ENCODE results near the gene RASSF7. TPM values are rescaled to one million over a fixed set of nuclear protein-coding genes. Genes with fewer than 3 reads are reported as not detected.
A peak's percentile ranks its signal among the peaks of the same experiment; 100 is the strongest.
"Not testable (repeated sequence)": the region's sequence is repeated elsewhere in the genome, so short reads cannot be mapped to it uniquely, and the experiment has no call there.

RASSF7 gene
- total and polyA plus RNA-seq, 7 experiments from 2014 or later: 20.0 to 45.4 (median 35.5) TPM

DNA sequence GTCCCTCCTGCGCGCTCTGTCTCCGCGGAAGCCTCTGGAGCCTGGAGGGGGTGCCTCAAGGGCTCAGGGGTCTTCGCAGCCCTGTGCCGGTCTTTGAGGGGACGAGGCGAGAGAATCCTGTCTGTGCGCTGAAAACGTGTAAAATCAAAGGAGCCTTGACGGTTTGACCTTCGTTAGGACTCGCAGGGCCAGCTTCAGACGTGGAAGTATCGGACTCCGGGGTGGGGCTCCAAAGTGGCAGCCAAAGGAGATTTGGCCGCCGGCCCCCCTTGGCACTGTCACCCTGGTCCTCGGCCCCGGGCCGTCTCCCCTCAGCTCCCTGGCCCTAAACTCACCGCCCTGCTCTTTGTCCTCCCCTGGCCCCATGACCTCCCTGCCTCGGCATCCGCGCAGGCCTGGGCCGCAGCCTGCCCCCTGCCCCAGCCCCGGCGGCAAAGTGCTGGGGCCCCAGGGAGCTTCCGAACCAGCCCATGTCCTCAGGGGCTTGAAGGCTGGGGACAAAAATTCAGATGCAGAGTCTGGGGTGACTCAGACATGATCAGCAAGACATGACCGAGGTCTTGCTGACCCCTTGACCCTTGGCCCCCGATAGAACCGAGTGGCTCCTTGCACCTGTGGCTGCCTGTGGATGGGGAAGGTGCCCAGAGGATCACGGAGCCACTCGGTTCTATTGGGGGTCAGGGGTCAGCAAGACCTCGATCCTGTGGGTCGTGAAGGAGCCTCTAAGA is 8.6 kb downstream of the RASSF7 start:
- no peaks in the 10 kb centered on the region for H3K27me3 ChIP-seq (ENCODE audit: control insufficient read depth in 2 of 2, insufficient read depth in 2 of 2, low read length in 2 of 2)
- H3K27ac ChIP-seq (ENCODE audit: low read depth, low read length): peak overlapping the region; percentile 65
- H3K4me1 ChIP-seq (ENCODE audit: control insufficient read depth in 2 of 2, insufficient read depth in 2 of 2, low read length in 2 of 2): peaks cover 6 to 12% of the 10 kb centered on the region in 2 donors
- Mint-ChIP-seq H3K27me3 (peaks cover 0 to 3% (median 0%) of the 10 kb centered on the region in 5 donors), H3K36me3 (no peaks in the 10 kb centered on the region), H3K4me1 (peaks cover 3 to 18% (median 8%) of the 10 kb centered on the region in 7 donors), H3K9me3 (no peaks in the 10 kb centered on the region), H3K27ac (peak overlapping the region in 4 of 9 donors; percentile 40 to 82 (median 68)), H3K4me3 (peak overlapping the region; percentile 69 to 84 (median 77))
- ChIA-PET CTCF (no interaction called here), POLR2A (interaction anchor here (0.8 to 3.2 kb wide), 11 partner anchors 9 to 157 kb away, joined by 3 to 17 read pairs (median 4); partner anchors contain the start of gene LMNTD2)
- H3K4me3 ChIP-seq (ENCODE audit: low read length): peak overlapping the region; percentile 73
- DNase-seq (no peak), ATAC-seq (no peak)
- intact Hi-C loops (cut with micrococcal nuclease): loop anchor here (2.0 to 10.0 kb wide), 4 partner anchors 35 to 362 kb away; partner anchors contain the start of genes BET1L (in 1 of the 2), CEND1 (in 1 of the 2), HRAS (in 1 of the 2) and RIC8A (in 1 of the 2)
- no peaks in the 10 kb centered on the region for H3K9me3 ChIP-seq (ENCODE audit: control insufficient read depth in 2 of 3, low read length in 3 of 3)
- H3K36me3 ChIP-seq (ENCODE audit: control insufficient read depth in 2 of 3, insufficient read depth in 3 of 3, low read length in 3 of 3): peaks cover 0 to under 1% (median 0%) of the 10 kb centered on the region in 3 experiments

DNA sequence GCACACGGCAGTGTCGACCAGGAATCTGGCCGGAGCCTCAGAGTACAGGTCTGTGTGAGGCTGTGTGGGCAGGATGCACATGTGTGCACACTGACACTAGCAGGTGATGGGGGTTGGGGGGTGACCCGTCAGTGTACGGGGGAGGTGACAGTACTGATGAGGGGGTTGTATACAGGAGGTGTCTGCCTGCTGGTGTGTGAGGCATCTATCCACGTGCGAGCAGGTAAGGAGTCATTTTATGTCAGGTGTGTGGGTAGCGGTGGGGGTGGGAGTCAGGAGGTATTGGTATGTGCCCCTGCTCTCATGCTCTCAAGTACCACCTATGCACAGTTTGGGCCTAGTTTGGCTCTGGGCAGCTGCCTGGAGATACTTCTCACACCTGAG is 11.0 kb downstream of the RASSF7 start:
- Mint-ChIP-seq H3K36me3 (no peaks in the 10 kb centered on the region), H3K9me3 (no peaks in the 10 kb centered on the region)

DNA sequence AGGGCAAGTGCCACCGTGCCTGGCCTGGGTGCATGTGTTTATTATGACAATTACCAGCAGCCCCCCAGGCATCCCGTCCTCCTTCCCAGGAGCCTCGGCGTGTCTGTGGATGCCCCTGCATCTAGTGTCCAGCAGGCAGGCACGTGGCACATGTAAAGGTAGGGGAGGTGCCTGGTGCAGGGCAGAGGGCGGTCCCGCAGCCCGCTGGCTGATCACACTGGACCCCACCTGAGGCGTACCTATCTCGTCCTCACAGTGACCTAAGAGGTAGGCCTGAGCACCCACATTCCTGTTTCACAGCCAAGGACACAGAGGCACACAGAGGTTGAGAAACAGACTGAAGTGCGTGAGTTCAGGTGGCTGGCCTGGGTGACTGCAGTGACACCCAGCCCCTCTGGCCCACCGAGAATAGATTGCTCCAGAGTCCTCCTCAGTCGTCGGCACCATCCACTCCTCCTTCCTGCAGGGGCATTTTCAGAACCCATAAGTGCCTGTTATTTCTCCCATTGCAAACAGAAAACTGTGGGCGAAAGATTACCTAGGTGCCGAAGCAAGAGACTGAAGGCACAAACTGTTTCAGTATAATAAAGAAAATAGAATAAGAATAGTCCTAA is 12.5 kb downstream of the RASSF7 start:
- peaks cover 0 to 10% (median 0%) of the 10 kb centered on the region in 3 experiments for H3K36me3 ChIP-seq (ENCODE audit: control insufficient read depth in 2 of 3, insufficient read depth in 3 of 3, low read length in 3 of 3)
- CTCF ChIA-PET: no interaction called here
- POLR2A ChIA-PET: interaction anchor here (0.6 kb wide), 1 partner anchor 12 kb away, joined by 4 read pairs; no protein-coding TSS in a partner anchor
- no peaks in the 10 kb centered on the region for H3K9me3 ChIP-seq (ENCODE audit: control insufficient read depth in 2 of 3, low read length in 3 of 3)
- H3K36me3 Mint-ChIP-seq: peaks cover 0 to 3% (median 0%) of the 10 kb centered on the region in 5 donors
- intact Hi-C loops (cut with micrococcal nuclease): no loop called here
- H3K27ac ChIP-seq (ENCODE audit: low read depth, low read length): no peak overlapping the region
- DNase-seq (no peak), ATAC-seq (no peak)
- peaks cover 20 to 35% (median 27%) of the 10 kb centered on the region in 7 donors for H3K4me1 Mint-ChIP-seq
- H3K9me3 Mint-ChIP-seq: no peaks in the 10 kb centered on the region
- peaks cover 0 to 9% (median 0%) of the 10 kb centered on the region in 5 donors for H3K27me3 Mint-ChIP-seq
- peaks cover 21 to 30% of the 10 kb centered on the region in 2 donors for H3K4me1 ChIP-seq (ENCODE audit: control insufficient read depth in 2 of 2, insufficient read depth in 2 of 2, low read length in 2 of 2)
- no peak overlapping the region for H3K4me3 ChIP-seq (ENCODE audit: low read length)
- H3K27me3 ChIP-seq (ENCODE audit: control insufficient read depth in 2 of 2, insufficient read depth in 2 of 2, low read length in 2 of 2): no peaks in the 10 kb centered on the region
- H3K27ac Mint-ChIP-seq: no peak overlapping the region
- no peak overlapping the region for H3K4me3 Mint-ChIP-seq

More for the DNA sequence above, 11.0 kb downstream of the RASSF7 start:
- Mint-ChIP-seq H3K4me1 (peaks cover 12 to 22% (median 17%) of the 10 kb centered on the region in 7 donors), H3K27me3 (peaks cover 0 to 9% (median 0%) of the 10 kb centered on the region in 5 donors), H3K27ac (no peak overlapping the region), H3K4me3 (no peak overlapping the region)
- Histone ChIP-seq H3K27me3 (ENCODE audit: control insufficient read depth in 2 of 2, insufficient read depth in 2 of 2, low read length in 2 of 2) (no peaks in the 10 kb centered on the region), H3K36me3 (ENCODE audit: control insufficient read depth in 2 of 3, insufficient read depth in 3 of 3, low read length in 3 of 3) (peaks cover 0 to 4% (median 0%) of the 10 kb centered on the region in 3 experiments), H3K4me3 (ENCODE audit: low read length) (no peak overlapping the region), H3K27ac (ENCODE audit: low read depth, low read length) (no peak overlapping the region), H3K4me1 (ENCODE audit: control insufficient read depth in 2 of 2, insufficient read depth in 2 of 2, low read length in 2 of 2) (peaks cover 9 to 19% of the 10 kb centered on the region in 2 donors), H3K9me3 (ENCODE audit: control insufficient read depth in 2 of 3, low read length in 3 of 3) (no peaks in the 10 kb centered on the region)
- ATAC-seq (no peak), DNase-seq (no peak)
- ChIA-PET POLR2A (no interaction called here), CTCF (no interaction called here)
- intact Hi-C loops (cut with micrococcal nuclease): no loop called here

DNA sequence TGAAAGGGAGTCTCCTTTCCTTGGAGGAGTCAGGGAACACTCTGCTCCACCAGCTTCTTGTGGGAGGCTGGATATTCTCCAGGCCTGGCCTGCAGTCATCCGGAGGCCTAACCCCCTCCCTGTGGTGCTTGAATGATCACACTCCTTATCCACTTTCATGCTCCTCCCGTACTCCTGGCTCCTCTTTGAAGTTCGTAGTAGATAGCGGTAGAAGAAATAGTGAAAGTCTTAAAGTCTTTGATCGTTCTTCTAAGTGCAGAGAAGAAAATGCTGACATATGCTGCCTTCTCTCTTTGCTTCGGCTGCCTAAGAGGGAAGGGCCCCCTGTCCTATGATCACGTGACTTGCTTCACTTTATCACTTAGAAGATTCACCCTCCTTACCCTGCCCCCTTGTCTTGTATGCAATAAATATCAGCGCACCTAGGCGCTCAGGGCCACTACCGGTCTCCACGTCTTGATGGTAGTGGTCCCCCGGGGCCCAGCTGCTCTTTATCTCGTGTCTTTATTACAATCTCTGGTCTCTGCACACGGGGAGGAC is 13.3 kb downstream of the RASSF7 start:
- Histone ChIP-seq H3K4me3 (ENCODE audit: low read length) (peak overlapping the region; percentile 35), H3K36me3 (ENCODE audit: control insufficient read depth in 2 of 3, insufficient read depth in 3 of 3, low read length in 3 of 3) (peaks cover 0 to 13% (median 0%) of the 10 kb centered on the region in 3 experiments), H3K4me1 (ENCODE audit: control insufficient read depth in 2 of 2, insufficient read depth in 2 of 2, low read length in 2 of 2) (peaks cover 25 to 36% of the 10 kb centered on the region in 2 donors)
- H3K9me3 Mint-ChIP-seq; H3K27me3 Mint-ChIP-seq; H3K36me3 Mint-ChIP-seq; H3K27ac ChIP-seq (ENCODE audit: low read depth, low read length); intact Hi-C loops (cut with micrococcal nuclease); ATAC-seq; CTCF ChIA-PET; H3K9me3 ChIP-seq (ENCODE audit: control insufficient read depth in 2 of 3, low read length in 3 of 3); H3K27me3 ChIP-seq (ENCODE audit: control insufficient read depth in 2 of 2, insufficient read depth in 2 of 2, low read length in 2 of 2): not testable (repeated sequence)
- peak in 5 of 9 donors; percentile 25 to 47 (median 37) for DNase-seq
- POLR2A ChIA-PET: interaction anchor here (0.6 to 2.3 kb wide), 4 partner anchors 8 to 22 kb away, joined by 3 to 16 read pairs (median 4); partner anchors contain the start of genes LMNTD2 and RASSF7
- peak overlapping the region in 8 of 9 donors; percentile 14 to 87 (median 50) for H3K27ac Mint-ChIP-seq
- H3K4me3 Mint-ChIP-seq: peak overlapping the region; percentile 85 to 99 (median 90)
- H3K4me1 Mint-ChIP-seq: peaks cover 29 to 42% (median 36%) of the 10 kb centered on the region in 7 donors

DNA sequence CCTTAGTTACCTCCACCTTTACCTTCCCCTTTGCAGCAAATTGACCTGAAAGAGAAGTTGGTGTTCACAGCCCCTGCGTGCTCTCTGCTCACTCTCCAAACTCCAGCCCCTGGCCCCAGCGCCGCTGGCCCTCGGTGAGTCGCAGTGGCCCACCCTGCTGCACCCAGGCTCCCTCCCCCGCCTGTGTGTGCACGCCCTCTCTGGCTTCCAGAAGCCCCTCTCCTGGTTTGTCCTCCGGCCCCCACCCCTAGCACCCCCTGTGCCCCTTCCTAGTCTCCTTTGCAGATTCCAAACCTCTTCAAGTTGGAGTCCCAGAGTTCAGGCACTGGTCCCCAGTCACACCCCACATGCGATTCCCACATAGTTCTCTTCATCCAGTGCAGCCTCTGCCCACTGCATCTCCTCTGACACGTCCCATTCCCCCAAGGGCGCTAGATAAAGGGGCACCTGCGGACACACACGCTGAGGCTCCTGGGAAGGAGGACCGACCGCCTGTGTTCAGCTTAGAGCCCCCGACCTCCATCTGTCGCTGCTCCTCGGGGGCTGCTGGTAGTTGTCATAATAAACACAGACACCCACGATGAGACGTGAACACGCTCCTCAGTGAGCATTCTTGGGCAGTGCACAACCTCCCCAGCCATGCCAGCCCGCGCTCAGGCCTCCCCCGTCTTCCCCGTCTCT is 14.0 kb downstream of the RASSF7 start:
- Mint-ChIP-seq H3K27ac (peak overlapping the region; percentile 39 to 92 (median 67)), H3K9me3 (no peaks in the 10 kb centered on the region), H3K4me3 (peak overlapping the region; percentile 85 to 99 (median 90)), H3K36me3 (peaks cover 0 to 5% (median 0%) of the 10 kb centered on the region in 5 donors), H3K27me3 (peaks cover 0 to 9% (median 0%) of the 10 kb centered on the region in 5 donors), H3K4me1 (peaks cover 35 to 47% (median 42%) of the 10 kb centered on the region in 7 donors)
- ATAC-seq (no peak), DNase-seq (peak in 1 of 9 donors; percentile 29)
- Histone ChIP-seq H3K36me3 (ENCODE audit: control insufficient read depth in 2 of 3, insufficient read depth in 3 of 3, low read length in 3 of 3) (peaks cover 0 to 13% (median 0%) of the 10 kb centered on the region in 3 experiments), H3K27me3 (ENCODE audit: control insufficient read depth in 2 of 2, insufficient read depth in 2 of 2, low read length in 2 of 2) (no peaks in the 10 kb centered on the region), H3K27ac (ENCODE audit: low read depth, low read length) (no peak overlapping the region), H3K9me3 (ENCODE audit: control insufficient read depth in 2 of 3, low read length in 3 of 3) (no peaks in the 10 kb centered on the region), H3K4me1 (ENCODE audit: control insufficient read depth in 2 of 2, insufficient read depth in 2 of 2, low read length in 2 of 2) (peaks cover 26 to 38% of the 10 kb centered on the region in 2 donors), H3K4me3 (ENCODE audit: low read length) (peak overlapping the region; percentile 64)
- CTCF ChIA-PET: interaction anchor here (1.6 kb wide), 1 partner anchor 21 kb away, joined by 8 read pairs; no protein-coding TSS in a partner anchor
- intact Hi-C loops (cut with micrococcal nuclease): loop anchor here in 1 of 2 donors (1.0 to 5.0 kb wide), 2 partner anchors 19 to 337 kb away; partner anchors contain the start of genes PSMD13 and SIRT3
- POLR2A ChIA-PET: interaction anchor here (0.9 to 3.4 kb wide), 8 partner anchors 8 to 160 kb away, joined by 3 to 21 read pairs (median 10); partner anchors contain the start of genes DEAF1, LMNTD2, RASSF7 and SIGIRR

Data from naive thymus-derived CD4-positive, alpha-beta T cell (primary cell).